Retinal pigment epithelial cell (primary cell): Measurements from ENCODE around the gene AOPEP.

Experiments used
- DNase-seq: peaks from one replicate; pipeline ENCODE4 v3.0.0-alpha.2; 2010; ENCODE audit warnings: low read depth
- H3K4me3 ChIP-seq: 2 replicates; pipeline ENCODE4 v1.5.1; 2011; ENCODE audit warnings: mild to moderate bottlenecking, low read length, control low read depth, moderate library complexity
- CTCF ChIP-seq: conservative IDR thresholded peaks from 2 replicates; pipeline ENCODE4 v1.5.1; 2011; ENCODE audit warnings: low read depth, low read length, control low read depth, inconsistent platforms

Gene AOPEP

GRCh38 chr9:95128177-95128524 is 401.7 kb downstream of the AOPEP start:
- DNase-seq = no peak
- no peak overlapping the region for H3K4me3 ChIP-seq
- no peak for TF ChIP-seq CTCF

- no peak for DNase-seq
- TF ChIP-seq CTCF = no peak
- H3K4me3 ChIP-seq = no peak overlapping the region
Observed at GRCh38 chr9:95129476-95130291, 403.2 kb downstream of the AOPEP start.

- DNase-seq = no peak
- no peak overlapping the region for H3K4me3 ChIP-seq
- TF ChIP-seq CTCF = no peak
Observed at GRCh38 chr9:95130484-95130883, 404.0 kb downstream of the AOPEP start.

- H3K4me3 ChIP-seq = no peak overlapping the region
- no peak for DNase-seq
- TF ChIP-seq CTCF = peak; percentile 87
Observed at GRCh38 chr9:95131023-95131943, 404.8 kb downstream of the AOPEP start.

GRCh38 chr9:95132366-95133324 is 406.1 kb downstream of the AOPEP start:
- TF ChIP-seq CTCF = no peak
- H3K4me3 ChIP-seq = no peak overlapping the region
- no peak for DNase-seq

- no peak for TF ChIP-seq CTCF
- DNase-seq = no peak
- H3K4me3 ChIP-seq = no peak overlapping the region
Observed at GRCh38 chr9:95133325-95133705, 406.8 kb downstream of the AOPEP start.
